ENCODE measurements around the gene HINFP. TPM values are rescaled to one million over a fixed set of nuclear protein-coding genes. Genes with fewer than 3 reads are reported as not detected.
"Not testable (repeated sequence)": the region's sequence is repeated elsewhere in the genome, so short reads cannot be mapped to it uniquely, and the experiment has no call there.

HINFP gene
- total RNA-seq, 1 donor, result 9.1 TPM

- Histone ChIP-seq H3K4me1 (ENCODE audit: insufficient read depth, low read length) (peaks cover 45% of the 10 kb centered on the region), H3K27me3 (ENCODE audit: insufficient read depth, low read length) (no peaks in the 10 kb centered on the region), H3K9me3 (ENCODE audit: low read depth, low read length) (no peaks in the 10 kb centered on the region), H3K4me3 (ENCODE audit: low read length) (no peak overlapping the region)
Observed at GRCh38 chr11:119092880-119093842, 28.2 kb upstream of the HINFP start.

DNA sequence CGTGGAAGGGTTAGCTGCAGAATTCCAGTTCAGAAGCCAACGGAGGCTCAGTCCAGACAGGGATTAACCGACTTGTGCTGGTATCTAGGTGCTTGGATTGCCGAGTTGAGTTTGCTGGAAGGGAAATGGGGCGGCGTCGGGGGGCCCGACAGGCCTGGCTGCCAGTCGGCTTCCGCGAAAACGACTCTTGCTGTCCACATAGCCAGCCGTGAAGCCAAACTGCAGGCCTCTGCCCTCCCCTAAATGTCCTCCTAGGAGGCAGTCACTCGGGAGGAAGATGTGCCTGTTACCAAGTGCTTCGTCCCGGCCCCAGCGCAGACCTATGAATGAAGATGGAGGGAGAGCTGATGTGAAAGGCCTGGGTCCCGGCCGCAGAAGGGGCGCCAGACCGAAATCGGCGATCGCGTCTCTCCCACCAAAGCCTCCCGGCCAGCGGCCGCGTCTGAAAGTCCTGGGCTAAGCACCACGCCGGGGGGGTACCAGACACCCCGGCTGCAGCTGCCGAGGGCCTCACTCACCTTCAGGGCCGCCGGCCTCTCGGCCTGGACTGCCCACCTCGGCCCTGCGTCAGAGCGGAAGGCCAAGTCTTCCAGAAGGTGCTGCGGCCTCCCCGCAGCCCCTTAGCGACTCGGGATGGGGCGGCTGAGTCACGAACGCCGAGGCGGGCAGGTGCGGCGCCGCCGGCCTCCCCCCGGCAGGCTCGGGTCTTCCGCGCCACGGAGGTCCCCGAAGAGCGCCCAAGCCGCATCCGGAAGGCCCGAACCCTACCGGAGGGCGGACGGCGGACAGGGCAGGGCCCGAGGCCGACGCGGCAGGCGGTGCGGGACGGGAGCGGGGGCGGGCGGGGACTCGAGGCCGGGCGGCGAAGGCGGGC is 27.2 kb upstream of the HINFP start:
- H3K27me3 ChIP-seq (ENCODE audit: insufficient read depth, low read length), result no peaks in the 10 kb centered on the region
- H3K4me1 ChIP-seq (ENCODE audit: insufficient read depth, low read length), result peaks cover 45% of the 10 kb centered on the region
- H3K9me3 ChIP-seq (ENCODE audit: low read depth, low read length), result no peaks in the 10 kb centered on the region
- peak overlapping the region; percentile 75 for H3K4me3 ChIP-seq (ENCODE audit: low read length)

GRCh38 chr11:119094816-119095065 is 26.6 kb upstream of the HINFP start:
- peak overlapping the region; percentile 75 for H3K4me3 ChIP-seq (ENCODE audit: low read length)
- H3K27me3 ChIP-seq (ENCODE audit: insufficient read depth, low read length), result no peaks in the 10 kb centered on the region
- H3K9me3 ChIP-seq (ENCODE audit: low read depth, low read length), result no peaks in the 10 kb centered on the region
- peaks cover 48% of the 10 kb centered on the region for H3K4me1 ChIP-seq (ENCODE audit: insufficient read depth, low read length)

DNA sequence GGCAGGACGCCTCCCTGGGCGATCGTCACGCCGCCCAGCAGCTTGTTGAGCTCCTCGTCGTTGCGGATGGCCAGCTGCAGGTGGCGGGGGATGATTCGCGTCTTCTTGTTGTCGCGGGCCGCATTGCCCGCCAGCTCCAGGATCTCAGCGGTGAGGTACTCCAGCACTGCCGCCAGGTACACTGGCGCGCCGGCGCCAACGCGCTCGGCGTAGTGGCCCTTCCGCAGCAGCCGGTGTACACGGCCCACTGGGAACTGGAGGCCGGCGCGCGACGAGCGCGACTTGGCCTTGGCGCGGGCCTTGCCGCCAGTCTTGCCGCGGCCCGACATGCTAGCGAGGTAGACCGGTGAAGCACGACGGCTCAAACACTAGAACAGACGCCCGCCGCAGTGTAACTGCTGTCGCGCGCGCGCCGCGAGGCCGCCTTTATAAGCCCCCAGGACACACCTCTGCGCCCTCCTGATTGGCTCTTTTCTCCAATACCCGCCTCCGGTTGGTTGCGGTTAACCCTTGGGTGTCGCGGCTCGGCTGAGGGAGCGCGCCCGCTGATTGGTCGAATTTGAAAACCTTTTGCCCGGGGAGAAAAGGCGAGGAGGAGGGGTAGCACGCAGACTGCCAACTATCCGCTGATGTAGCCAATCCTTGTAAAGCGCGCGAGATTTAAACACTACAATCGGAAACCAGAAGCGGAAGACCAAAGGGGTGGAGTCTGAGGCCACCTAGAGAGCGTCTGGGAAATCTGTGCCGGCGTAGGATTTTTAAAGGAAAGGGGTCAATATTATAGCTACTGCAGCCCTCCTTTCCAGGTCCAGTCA is 26.1 kb upstream of the HINFP start:
- Histone ChIP-seq H3K27me3 (ENCODE audit: insufficient read depth, low read length) (no peaks in the 10 kb centered on the region), H3K4me3 (ENCODE audit: low read length) (peak overlapping the region; percentile 75), H3K9me3 (ENCODE audit: low read depth, low read length) (no peaks in the 10 kb centered on the region), H3K4me1 (ENCODE audit: insufficient read depth, low read length) (peaks cover 51% of the 10 kb centered on the region)

DNA sequence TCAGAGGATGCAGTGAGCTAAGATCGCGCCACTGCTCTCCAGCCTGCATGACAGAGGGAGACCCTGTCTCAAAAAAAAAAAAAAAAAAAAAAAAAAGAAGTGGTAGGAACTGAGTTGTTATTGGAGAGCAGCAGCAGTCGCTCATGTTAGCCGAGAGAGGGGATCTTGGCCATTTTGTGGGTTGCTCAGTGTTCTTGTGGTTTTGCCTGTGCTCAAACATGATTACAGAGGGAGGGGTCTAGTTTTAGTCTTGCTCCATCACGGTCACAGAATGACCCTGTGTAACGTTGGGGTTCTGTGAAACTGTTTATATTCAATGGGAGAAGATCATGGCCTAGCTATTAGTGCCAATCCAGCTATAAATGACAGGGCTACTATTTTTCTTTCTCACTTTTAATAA is 21.7 kb upstream of the HINFP start:
- H3K9me3 ChIP-seq (ENCODE audit: low read depth, low read length), result no peaks in the 10 kb centered on the region
- H3K4me1 ChIP-seq (ENCODE audit: insufficient read depth, low read length), result peaks cover 41% of the 10 kb centered on the region
- H3K4me3 ChIP-seq (ENCODE audit: low read length), result no peak overlapping the region
- H3K27me3 ChIP-seq (ENCODE audit: insufficient read depth, low read length), result no peaks in the 10 kb centered on the region

DNA sequence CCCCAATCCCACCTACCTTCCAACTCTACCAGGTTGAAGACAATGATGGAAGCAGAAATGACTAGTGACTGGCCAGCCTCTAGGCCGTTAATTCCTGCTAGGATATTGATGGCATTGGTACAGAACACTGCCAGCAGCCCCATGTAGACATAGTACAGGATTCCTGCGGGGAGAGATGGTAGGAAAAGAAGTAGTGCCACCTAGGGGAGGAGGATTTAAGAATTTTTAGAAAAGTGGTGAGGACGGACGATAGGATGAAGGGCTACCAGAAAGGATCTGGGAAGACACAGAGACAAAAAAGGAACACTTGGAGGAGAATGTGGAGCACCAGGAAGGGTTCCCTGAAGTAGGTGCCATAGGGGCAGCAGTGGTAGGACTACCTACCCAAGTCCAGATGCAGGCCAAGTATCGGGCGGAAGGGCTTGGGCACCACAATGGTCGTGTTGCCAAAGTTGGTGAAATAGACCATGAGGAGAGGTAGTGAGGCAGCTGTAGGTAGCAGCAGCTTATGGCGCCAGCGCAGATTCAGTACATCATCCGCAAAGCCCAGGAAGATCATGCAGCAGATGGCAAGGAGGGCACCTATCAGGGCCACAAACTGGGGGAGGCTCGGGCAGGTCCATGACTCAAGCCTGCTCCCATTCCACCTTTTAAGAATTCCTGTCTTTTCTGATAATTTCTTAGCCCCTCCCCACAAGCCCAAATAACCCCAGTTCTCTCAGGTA is 21.0 kb upstream of the HINFP start:
- Histone ChIP-seq H3K4me3 (ENCODE audit: low read length) (peak overlapping the region; percentile 82), H3K27me3 (ENCODE audit: insufficient read depth, low read length) (no peaks in the 10 kb centered on the region), H3K9me3 (ENCODE audit: low read depth, low read length) (no peaks in the 10 kb centered on the region), H3K4me1 (ENCODE audit: insufficient read depth, low read length) (peaks cover 41% of the 10 kb centered on the region)

- no peaks in the 10 kb centered on the region for H3K9me3 ChIP-seq (ENCODE audit: low read depth, low read length)
- peaks cover 41% of the 10 kb centered on the region for H3K4me1 ChIP-seq (ENCODE audit: insufficient read depth, low read length)
- peak overlapping the region; percentile 82 for H3K4me3 ChIP-seq (ENCODE audit: low read length)
- H3K27me3 ChIP-seq (ENCODE audit: insufficient read depth, low read length), result no peaks in the 10 kb centered on the region
Observed at GRCh38 chr11:119100994-119101758, 20.2 kb upstream of the HINFP start.

DNA sequence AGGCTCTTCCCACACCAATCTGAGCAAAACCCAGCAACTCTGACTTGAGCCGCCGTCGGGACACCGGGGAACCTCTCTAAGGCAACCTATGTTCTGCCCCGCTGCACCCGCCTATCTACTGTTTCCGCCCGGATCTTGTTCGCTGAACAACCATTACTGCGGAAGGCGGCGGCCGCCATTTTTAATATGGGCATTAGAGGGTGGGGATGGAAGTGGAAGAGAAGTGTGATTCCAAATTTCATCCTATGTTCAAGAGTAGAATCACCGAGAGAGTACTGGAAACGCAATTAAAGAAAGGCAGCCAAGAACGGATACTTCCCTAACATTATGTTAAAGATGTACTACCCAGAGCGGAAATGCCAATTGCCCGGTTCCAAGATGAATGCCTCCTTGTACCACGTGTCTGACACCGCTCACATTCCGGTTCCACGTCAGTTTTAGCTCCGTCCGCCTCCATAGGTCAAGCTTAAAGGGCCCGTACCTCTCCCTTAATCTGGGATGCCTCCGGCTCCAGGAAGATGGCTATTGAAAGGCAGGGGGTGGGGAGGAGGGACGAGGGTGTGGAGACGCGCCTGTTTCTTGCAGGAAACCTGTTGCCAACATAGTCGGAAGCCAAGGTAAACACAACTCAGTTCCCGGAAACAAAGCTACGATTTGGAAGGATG is 19.5 kb upstream of the HINFP start, which contains the start of gene DPAGT1:
Gene DPAGT1, minus strand, starts transcription at position 95 of the 665 bp plus-strand sequence. CDS start 198 bp downstream, outside the sequence.
- Histone ChIP-seq H3K9me3 (ENCODE audit: low read depth, low read length) (no peaks in the 10 kb centered on the region), H3K4me1 (ENCODE audit: insufficient read depth, low read length) (peaks cover 45% of the 10 kb centered on the region), H3K4me3 (ENCODE audit: low read length) (peak within 1 kb of the TSS; percentile 82), H3K27me3 (ENCODE audit: insufficient read depth, low read length) (no peaks in the 10 kb centered on the region)

GRCh38 chr11:119103161-119103664 is 18.2 kb upstream of the HINFP start:
- not testable (repeated sequence) for H3K9me3 ChIP-seq (ENCODE audit: low read depth, low read length); H3K4me3 ChIP-seq (ENCODE audit: low read length); H3K27me3 ChIP-seq (ENCODE audit: insufficient read depth, low read length)
- peaks cover 49% of the 10 kb centered on the region for H3K4me1 ChIP-seq (ENCODE audit: insufficient read depth, low read length)

GRCh38 chr11:119103793-119104192 is 17.6 kb upstream of the HINFP start:
- Histone ChIP-seq H3K9me3 (ENCODE audit: low read depth, low read length) (no peaks in the 10 kb centered on the region), H3K27me3 (ENCODE audit: insufficient read depth, low read length) (no peaks in the 10 kb centered on the region), H3K4me3 (ENCODE audit: low read length) (no peak overlapping the region), H3K4me1 (ENCODE audit: insufficient read depth, low read length) (peaks cover 55% of the 10 kb centered on the region)

- Histone ChIP-seq H3K4me3 (ENCODE audit: low read length) (peak within 1 kb of the TSS; percentile 81), H3K4me1 (ENCODE audit: insufficient read depth, low read length) (peaks cover 48% of the 10 kb centered on the region), H3K9me3 (ENCODE audit: low read depth, low read length) (no peaks in the 10 kb centered on the region), H3K27me3 (ENCODE audit: insufficient read depth, low read length) (no peaks in the 10 kb centered on the region)
Observed at GRCh38 chr11:119106564-119107537, 14.5 kb upstream of the HINFP start, which contains the start of gene C2CD2L. Gene C2CD2L (plus strand): TSS chr11:119107344. CDS start chr11:119107742, 398 bp downstream.

DNA sequence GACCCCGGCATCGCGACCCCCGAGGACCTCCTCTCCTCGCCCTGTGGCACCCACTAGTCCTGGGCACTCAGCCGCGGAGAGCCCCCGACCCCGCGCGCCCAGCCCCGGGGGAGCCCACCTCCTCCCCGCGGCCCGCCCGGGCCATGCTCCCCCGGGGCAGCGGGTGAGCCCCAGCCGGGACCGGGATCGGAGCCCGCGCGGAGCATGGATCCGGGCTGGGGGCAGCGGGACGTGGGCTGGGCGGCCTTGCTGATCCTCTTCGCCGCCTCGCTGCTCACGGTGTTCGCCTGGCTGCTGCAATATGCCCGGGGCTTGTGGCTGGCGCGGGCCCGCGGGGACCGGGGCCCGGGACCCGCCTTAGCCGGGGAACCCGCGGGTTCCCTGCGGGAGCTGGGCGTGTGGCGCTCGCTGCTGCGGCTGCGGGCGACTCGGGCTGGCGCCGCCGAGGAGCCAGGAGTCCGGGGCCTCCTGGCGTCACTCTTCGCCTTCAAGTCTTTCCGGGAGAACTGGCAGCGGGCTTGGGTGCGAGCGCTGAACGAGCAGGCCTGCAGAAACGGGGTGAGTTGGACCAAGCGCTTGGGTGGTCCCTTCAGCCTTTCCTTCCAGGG is 13.7 kb upstream of the HINFP start:
- Histone ChIP-seq H3K27me3 (ENCODE audit: insufficient read depth, low read length) (no peaks in the 10 kb centered on the region), H3K4me3 (ENCODE audit: low read length) (peak overlapping the region; percentile 81), H3K9me3 (ENCODE audit: low read depth, low read length) (no peaks in the 10 kb centered on the region), H3K4me1 (ENCODE audit: insufficient read depth, low read length) (peaks cover 45% of the 10 kb centered on the region)
